HG03558 (cell line): Measurements from ENCODE around the gene NINJ2.

Source experiments
- ATAC-seq: cut with Tn5 transposase; IDR thresholded peaks from one replicate; pipeline ENCODE4 v1.9.1; 2021; ENCODE audit warnings: moderate number of reproducible peaks; ENCODE audit not compliant: unreplicated experiment; ENCODE audit errors: extremely low read depth

Gene NINJ2

GRCh38 chr12:559208-559905 is 103.9 kb downstream of the NINJ2 start:
- no peak for ATAC-seq

GRCh38 chr12:558580-558979 is 104.7 kb downstream of the NINJ2 start:
- no peak for ATAC-seq

- ATAC-seq: no peak
These were observed 106.7 kb downstream of the NINJ2 start for GRCh38 chr12:556498-556897.

- ATAC-seq: no peak
These were observed 109.3 kb downstream of the NINJ2 start for GRCh38 chr12:554001-554285.

GRCh38 chr12:553216-554000 is 109.8 kb downstream of the NINJ2 start:
- ATAC-seq: no peak

GRCh38 chr12:552466-552865 is 110.8 kb downstream of the NINJ2 start:
- ATAC-seq: no peak

GRCh38 chr12:550473-551260 is 112.6 kb downstream of the NINJ2 start:
- ATAC-seq: no peak

GRCh38 chr12:549476-550082 is 113.7 kb downstream of the NINJ2 start:
- no peak for ATAC-seq

GRCh38 chr12:547883-548470 is 115.3 kb downstream of the NINJ2 start:
- no peak for ATAC-seq

- no peak for ATAC-seq
These were observed 116.1 kb downstream of the NINJ2 start for GRCh38 chr12:546920-547845.

- no peak for ATAC-seq
These were observed 116.9 kb downstream of the NINJ2 start for GRCh38 chr12:546265-546919.

GRCh38 chr12:545835-546234 is 117.4 kb downstream of the NINJ2 start:
- no peak for ATAC-seq

- no peak for ATAC-seq
These were observed 118.2 kb downstream of the NINJ2 start for GRCh38 chr12:544941-545635.

GRCh38 chr12:544142-544541 is 119.1 kb downstream of the NINJ2 start:
- no peak for ATAC-seq

GRCh38 chr12:543114-543451 is 120.2 kb downstream of the NINJ2 start:
- ATAC-seq: no peak

GRCh38 chr12:542395-543113 is 120.7 kb downstream of the NINJ2 start:
- no peak for ATAC-seq

- no peak for ATAC-seq
These were observed 121.4 kb downstream of the NINJ2 start for GRCh38 chr12:541676-542324.
